HG02852 (cell line): Measurements from ENCODE around the gene FASTK.

Experiments
- ATAC-seq: cut with Tn5 transposase; IDR thresholded peaks from one replicate; pipeline ENCODE4 v1.9.1; 2021; ENCODE audit warnings: mild to moderate bottlenecking, moderate library complexity; ENCODE audit not compliant: unreplicated experiment

FASTK gene

DNA sequence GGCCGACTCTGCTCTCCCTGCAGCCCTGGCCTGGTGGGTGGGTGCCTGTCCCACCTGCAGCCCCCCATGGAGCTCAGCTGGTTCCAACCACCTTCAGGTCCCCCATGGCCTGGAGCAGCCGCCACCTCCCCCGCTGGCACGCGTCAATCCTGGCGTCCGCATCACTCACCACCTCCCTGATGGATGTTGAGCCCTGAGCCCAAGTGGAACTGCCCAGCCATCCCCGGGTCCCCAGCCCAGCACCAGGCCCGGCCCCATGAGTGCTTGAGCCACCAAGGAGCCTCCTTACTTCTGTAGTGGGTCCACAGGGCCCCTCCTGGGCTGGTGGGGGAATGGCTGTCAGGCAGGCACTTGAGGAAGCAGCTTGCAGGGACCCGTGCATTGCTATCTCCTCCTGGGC is 20.3 kb upstream of the FASTK start:
- ATAC-seq = no peak

GRCh38 chr7:151099486-151100211 is 19.0 kb upstream of the FASTK start:
- ATAC-seq = no peak

- no peak for ATAC-seq
These were observed 15.3 kb upstream of the FASTK start for GRCh38 chr7:151095828-151096475.

- no peak for ATAC-seq
These were observed 14.7 kb upstream of the FASTK start for GRCh38 chr7:151095123-151095797.

DNA sequence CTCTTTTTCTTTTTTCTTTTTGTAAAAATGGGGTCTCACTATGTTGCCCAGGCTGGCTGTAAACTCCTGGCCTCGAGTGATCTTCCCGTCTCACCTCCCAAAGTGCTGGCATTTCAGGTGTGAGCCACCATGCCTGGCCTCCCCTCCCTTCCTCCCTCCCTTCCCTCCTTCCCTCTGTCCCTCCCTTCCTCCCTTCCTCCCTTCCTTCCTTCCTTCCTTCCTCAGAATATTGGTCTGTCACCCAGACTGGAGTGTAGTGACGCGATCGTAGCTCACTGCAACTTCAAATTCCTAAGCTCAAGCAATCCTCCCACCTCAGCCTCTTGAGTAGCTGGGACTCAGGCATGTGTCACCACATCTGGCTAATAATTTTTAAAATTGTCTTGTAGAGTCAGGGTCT is 14.1 kb upstream of the FASTK start:
- no peak for ATAC-seq

DNA sequence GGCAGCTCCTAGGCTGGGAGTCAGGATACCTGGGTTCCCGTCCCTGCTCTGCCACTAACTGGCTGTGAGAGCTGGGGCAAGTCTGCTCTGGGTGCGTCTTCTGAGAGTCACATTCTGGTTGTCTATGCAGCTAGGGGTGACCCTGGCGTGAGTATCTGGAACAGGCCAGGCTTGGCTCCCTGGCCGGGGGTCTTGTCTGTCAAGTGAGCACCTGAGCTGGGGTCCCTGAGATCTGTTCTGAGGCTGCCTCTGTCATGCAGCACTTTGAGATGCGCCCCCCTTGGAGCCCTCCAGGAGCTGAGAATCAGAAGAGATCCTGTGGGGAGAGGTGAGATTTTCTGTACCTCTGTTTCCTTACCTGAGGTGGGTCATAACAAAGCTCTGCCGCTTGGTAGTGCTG is 13.1 kb upstream of the FASTK start:
- ATAC-seq = no peak

- ATAC-seq = no peak
These were observed 11.4 kb upstream of the FASTK start for GRCh38 chr7:151091988-151092387.

DNA sequence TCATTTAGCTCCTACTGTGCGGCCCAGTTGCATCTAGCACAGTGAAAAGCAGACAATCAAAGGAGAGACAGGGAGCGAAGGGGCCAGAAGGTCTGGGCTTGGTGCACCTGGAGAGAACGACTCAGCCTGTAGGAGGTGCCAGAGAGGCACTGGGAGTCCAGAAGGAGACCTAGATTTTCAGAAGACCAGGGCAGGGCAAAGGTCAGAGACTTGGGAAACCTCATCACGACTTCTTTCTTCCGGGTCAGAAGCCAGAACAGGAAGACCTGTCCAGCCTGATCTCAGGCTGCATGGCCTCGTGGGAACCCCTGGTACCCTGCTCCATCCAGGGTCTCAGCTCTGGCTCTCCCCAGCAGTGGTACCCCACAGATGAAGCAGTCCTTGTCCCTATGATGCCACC is 10.8 kb upstream of the FASTK start:
- ATAC-seq = no peak

GRCh38 chr7:151091003-151091402 is 10.4 kb upstream of the FASTK start:
- ATAC-seq = no peak

DNA sequence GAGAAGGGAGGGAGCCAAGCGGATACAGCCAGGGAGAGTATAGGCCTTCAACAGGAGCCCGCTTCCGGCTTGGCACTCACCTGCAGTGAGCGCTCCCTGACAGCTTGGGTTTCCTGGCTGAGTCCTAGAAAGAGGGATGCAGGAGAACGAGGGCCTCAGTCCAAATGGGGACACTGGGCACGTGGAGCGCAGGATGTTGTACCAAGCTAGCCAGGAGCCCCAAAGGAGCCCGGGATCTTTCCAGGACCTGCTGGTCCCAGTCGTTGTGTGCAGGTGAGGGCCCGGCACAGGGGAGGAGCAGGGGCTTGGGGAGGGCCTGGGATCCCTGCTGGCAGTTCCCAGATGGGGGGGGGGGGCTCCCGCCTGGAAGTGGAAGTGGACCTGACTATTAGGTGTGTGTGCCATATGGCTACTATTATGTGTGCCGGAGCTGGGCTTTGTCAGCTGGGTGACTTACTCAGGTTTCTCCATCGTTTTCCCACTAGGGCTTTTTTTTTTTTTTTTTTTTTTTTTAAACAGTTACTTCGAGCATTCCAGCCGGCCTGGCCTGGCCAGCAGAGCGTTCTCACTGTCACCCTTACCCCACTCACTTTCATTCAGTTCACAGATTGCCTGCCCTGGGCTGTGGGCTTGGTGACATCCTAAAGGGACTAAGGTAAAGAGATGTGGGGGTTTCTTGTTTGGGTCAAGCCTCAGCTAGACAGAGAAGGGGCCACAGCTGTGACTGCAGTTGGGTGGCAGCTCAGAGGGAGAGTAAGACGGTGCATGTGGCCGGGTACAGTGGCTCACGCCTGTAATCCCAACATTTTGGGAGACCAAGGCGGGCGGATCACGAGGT is 9.5 kb upstream of the FASTK start:
- no peak for ATAC-seq

DNA sequence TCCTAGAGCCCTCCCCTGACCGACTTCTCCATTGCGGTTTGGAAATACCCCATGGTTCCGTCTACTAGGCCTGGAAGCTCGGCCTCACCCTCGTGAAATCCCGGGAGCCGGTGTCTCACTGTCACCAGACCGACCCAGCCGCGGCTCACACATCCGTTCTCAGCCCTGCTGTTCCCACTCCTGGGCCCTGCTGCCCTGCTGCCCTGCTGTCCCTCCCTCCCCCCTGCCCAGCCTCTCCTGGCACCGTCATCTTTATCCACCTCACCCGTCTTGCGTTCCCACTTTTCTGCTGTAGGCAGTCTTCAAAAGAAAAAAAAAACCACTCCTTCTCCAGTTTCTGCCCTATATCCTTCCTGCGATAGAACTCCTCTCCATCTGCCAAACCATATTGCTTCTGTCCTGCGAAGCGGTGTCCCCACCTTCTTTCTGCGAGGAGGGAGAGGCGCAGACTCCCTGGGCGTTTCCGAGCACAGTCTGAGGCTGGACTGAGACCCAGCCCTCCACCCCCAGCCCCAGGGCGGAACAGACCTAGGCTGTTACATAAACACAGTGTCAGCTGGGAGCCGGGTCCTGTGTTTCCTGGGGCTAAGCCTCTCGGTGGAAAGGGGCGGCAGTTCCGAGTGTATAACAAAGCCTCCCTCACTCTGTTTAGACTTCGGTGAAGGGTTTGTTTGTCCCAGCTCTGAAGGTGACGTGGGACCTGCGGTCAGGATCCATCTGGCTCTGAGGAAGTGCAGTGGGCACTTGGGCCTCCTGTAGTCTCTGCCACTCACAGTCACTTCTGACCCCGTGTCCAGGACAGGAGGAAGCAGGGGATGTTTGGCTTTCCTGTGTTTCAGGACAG is 8.5 kb upstream of the FASTK start:
- ATAC-seq = no peak

GRCh38 chr7:151088019-151088855 is 7.6 kb upstream of the FASTK start:
- ATAC-seq = no peak

- ATAC-seq = no peak
These were observed 6.8 kb upstream of the FASTK start for GRCh38 chr7:151087245-151088018.

GRCh38 chr7:151086802-151087244 is 6.2 kb upstream of the FASTK start:
- ATAC-seq = no peak

DNA sequence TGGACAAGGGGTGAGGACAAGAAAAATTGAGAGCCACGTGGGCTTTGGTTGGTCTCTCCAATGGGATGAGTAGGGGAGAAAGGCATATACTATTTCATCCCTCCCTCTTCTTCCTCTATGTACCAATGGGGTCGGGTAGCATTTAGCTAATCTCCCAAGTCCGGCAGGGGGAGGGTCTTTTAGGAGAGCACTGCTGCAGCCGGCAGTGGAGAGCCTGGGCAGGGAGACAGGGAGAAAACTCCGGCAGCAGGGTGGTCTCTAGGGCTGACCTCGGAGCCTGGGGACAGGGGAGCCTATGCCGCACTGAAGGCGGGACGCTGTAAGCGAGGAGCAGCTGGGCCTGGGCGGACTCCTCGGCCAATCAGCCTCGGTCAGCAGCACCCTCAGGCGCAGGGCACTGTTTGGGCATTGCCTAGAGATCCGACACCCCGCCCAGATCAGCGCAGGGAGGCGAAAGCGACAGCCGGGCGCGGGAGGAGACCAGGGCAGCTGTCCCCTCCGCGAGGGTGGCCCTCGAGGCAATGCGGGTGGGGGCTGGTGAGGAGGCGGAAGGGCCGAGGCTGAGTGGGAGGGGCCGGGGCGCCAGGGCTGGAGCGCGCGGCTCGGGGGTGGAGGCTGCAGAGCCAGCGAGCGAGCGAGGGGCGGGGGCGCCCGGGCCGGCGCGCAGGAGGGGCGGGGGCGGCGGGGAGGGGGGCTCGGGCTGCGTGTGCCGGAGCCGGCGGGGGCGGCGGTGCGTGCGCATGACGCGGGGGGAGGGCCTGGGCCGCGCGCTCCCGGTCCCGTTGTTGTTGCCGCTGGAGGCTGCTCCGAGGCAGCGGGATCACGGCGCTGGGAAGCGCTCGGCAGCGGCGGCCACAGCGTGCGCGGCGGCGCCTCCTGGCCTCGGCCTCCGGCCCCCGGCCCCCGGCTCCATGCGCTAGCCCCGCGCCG is 5.3 kb upstream of the FASTK start, which contains the start of gene AGAP3:
TSS of gene AGAP3 (plus strand) at position 785 of the 930 bp plus-strand sequence. CDS start 267 bp downstream, outside the sequence.
- peak; percentile 43 for ATAC-seq

DNA sequence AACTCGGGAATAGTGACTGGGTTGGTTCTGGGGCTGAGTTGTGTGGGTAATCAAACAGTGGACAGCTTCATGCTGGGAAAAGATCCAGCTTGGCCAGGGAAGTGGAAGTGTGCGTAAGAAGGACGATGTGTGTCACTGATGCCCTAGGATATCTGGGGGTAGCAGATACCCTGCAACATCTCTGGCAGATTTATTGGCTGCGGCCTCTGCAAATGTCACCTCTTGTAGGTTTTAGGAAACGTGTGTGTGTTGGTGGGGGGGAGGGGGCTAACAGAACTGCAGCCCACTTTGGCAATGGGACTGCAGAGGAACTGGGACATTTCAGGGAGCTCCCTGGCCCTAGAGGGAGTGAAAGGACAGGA is 4.7 kb upstream of the FASTK start:
- no peak for ATAC-seq

DNA sequence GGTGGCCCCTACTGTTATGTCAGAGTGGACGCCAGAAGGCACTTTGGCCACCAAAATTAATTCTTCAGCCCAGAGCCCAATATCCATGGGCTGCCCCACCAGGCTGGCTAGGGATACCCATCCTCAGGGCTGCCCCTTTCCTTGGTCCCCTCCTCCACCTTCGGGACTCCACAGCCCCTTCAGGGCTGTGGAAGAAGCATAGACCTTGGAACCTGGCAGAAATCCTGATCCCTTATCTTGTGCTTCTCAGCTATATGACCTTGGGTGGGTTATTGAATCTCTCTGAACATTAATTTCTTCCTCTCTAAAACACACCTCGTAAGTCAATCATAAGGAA is 3.2 kb upstream of the FASTK start:
- no peak for ATAC-seq
